IMR-90 (cell line): ENCODE measurements around the gene FHL2.

Experiments used
- CEBPB ChIP-seq: IDR thresholded peaks from 2 replicates; pipeline ENCODE4 v1.6.1; 2012; ENCODE audit warnings: low read depth, low read length, improper control_type of control experiment
- MXI1 ChIP-seq: IDR thresholded peaks from 2 replicates; pipeline ENCODE4 v1.6.1; 2012; ENCODE audit warnings: low read depth, mild to moderate bottlenecking, low read length, moderate library complexity, borderline replicate concordance
- POLR2A ChIP-seq: IDR thresholded peaks from 2 replicates; pipeline ENCODE4 v1.6.1; 2012; ENCODE audit warnings: mild to moderate bottlenecking, low read depth, low read length
- RAD21 ChIP-seq: IDR thresholded peaks from 2 replicates; pipeline ENCODE4 v1.6.1; 2012; ENCODE audit warnings: low read length, improper control_type of control experiment
- TF ChIP-seq, protein P1 (sequence below): conservative IDR thresholded peaks from 2 replicates; pipeline ENCODE4 v1.5.1; 2012; ENCODE audit warnings: mild to moderate bottlenecking, low read depth, low read length, improper control_type of control experiment

DNA sequence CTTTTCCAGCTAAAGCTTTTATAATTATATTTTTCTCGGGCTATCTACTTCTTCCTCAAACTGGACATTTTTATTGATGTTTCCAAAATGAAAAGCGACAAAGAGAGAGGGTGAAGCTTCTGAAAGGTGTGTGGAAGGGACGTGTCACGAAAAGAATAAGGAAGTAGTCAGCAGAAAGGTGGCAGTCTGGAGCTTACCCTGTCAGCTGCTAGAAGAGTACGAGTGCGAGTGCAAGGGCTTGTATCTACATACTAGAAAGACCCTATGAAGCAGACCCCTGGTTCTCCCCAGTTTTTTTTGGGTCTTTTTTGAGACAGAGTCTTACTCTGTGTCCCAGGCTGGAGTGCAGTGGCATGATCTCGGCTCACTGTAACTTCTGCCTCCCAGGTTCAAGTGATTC is 14.6 kb downstream of the FHL2 start:
- TF ChIP-seq, protein P1, sequence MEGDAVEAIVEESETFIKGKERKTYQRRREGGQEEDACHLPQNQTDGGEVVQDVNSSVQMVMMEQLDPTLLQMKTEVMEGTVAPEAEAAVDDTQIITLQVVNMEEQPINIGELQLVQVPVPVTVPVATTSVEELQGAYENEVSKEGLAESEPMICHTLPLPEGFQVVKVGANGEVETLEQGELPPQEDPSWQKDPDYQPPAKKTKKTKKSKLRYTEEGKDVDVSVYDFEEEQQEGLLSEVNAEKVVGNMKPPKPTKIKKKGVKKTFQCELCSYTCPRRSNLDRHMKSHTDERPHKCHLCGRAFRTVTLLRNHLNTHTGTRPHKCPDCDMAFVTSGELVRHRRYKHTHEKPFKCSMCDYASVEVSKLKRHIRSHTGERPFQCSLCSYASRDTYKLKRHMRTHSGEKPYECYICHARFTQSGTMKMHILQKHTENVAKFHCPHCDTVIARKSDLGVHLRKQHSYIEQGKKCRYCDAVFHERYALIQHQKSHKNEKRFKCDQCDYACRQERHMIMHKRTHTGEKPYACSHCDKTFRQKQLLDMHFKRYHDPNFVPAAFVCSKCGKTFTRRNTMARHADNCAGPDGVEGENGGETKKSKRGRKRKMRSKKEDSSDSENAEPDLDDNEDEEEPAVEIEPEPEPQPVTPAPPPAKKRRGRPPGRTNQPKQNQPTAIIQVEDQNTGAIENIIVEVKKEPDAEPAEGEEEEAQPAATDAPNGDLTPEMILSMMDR: no peak
- TF ChIP-seq MXI1 (no peak), POLR2A (no peak), CEBPB (no peak), RAD21 (no peak)
